HCT116 (cell line): Measurements from ENCODE around the gene GBF1. TPM values are rescaled to one million over a fixed set of nuclear protein-coding genes. Genes with fewer than 3 reads are reported as not detected.
"Not testable (repeated sequence)": the region's sequence is repeated elsewhere in the genome, so short reads cannot be mapped to it uniquely, and the experiment has no call there.

ENCODE experiments used
- ATAC-seq: fragments of 200-7000 bp; cut with Tn5 transposase; 2 replicates; pipeline ENCODE4 v1.9.1; 2020; ENCODE audit warnings: mild to moderate bottlenecking, moderate library complexity
- BruUV-seq: library from RNA; stranded (reverse); fragments of 400-500 nt; replicated peaks from 2 replicates; lab custom pipeline; 2021; lab: Mats Ljungman, UMichigan
- CTCF ChIA-PET: fragments of 300-600 bp; sonication (Branson Sonifier 250); formaldehyde crosslinking; loops from one replicate; lab custom pipeline; 2021; ENCODE audit warnings: antibody characterized with exemption; lab: Charles Lee
- POLR2A ChIA-PET: fragments of 300-600, 350-600 bp; sonication (Branson Sonifier 250); formaldehyde crosslinking; loops from one replicate; lab custom pipeline; 2021; ENCODE audit warnings: antibody characterized with exemption; lab: Charles Lee
- RAD21 ChIA-PET, 2 experiments: fragments of 300-600 bp; sonication (Branson Sonifier 250); formaldehyde crosslinking; loops; one replicate each; lab custom pipeline; 2023; ENCODE audit warnings: low total read pairs in 2 of 2; ENCODE audit not compliant: uncharacterized antibody in 2 of 2, unreplicated experiment in 2 of 2, low non-redundant PET in 1 of 2; lab: Charles Lee
- DNase-seq: peaks from one replicate; pipeline ENCODE4 v3.0.0-alpha.2; 2010; ENCODE audit warnings: low read depth, low spot score
- H2AFZ ChIP-seq: fragments of 200-600 bp; shearing (Covaris generic), sonication (generic); 2 replicates; pipeline ENCODE4 v1.6.1; 2017; ENCODE audit warnings: low read depth, mixed run types, mixed read lengths, antibody characterized with exemption, low read length; ENCODE audit not compliant: poor library complexity, severe bottlenecking
- H3K27ac ChIP-seq: 2 replicates; pipeline ENCODE4 v1.5.1; 2012; ENCODE audit warnings: low read depth, low read length
- H3K27me3 ChIP-seq: fragments of 200-600 bp; sonication (generic); 2 replicates; pipeline ENCODE4 v1.6.1; 2016; ENCODE audit warnings: mixed run types, low read length, mixed read lengths; ENCODE audit not compliant: insufficient read depth
- H3K36me3 ChIP-seq, 2 experiments: fragments of 200-500 bp in 1 of 2; fragments of 200-600 bp in 1 of 2; sonication (Bioruptor generic) in 1 of 2; sonication (generic) in 1 of 2; 2 replicates each; pipeline versions ENCODE4 v1.5.1 to v1.6.1; 2014 to 2016; ENCODE audit warnings: low read length in 2 of 2, inconsistent platforms in 1 of 2, mixed read lengths in 1 of 2, mixed run types in 1 of 2; ENCODE audit not compliant: insufficient read depth in 2 of 2, control insufficient read depth in 1 of 2
- H3K4me1 ChIP-seq, 2 experiments: fragments of 200-600 bp in 1 of 2; sonication (generic) in 1 of 2; 2 replicates each; pipeline versions ENCODE4 v1.5.1 to v1.6.1; 2012 to 2017; ENCODE audit warnings: low read length in 2 of 2, inconsistent platforms in 1 of 2, mild to moderate bottlenecking in 1 of 2, mixed read lengths in 1 of 2, mixed run types in 1 of 2, moderate library complexity in 1 of 2; ENCODE audit not compliant: insufficient read depth in 2 of 2, control insufficient read depth in 1 of 2
- H3K4me2 ChIP-seq: fragments of 200-600 bp; sonication (generic); 2 replicates; pipeline ENCODE4 v1.6.1; 2017; ENCODE audit warnings: mixed run types, low read length, mixed read lengths
- H3K4me3 ChIP-seq, 2 experiments: fragments of 200-600 bp in 1 of 2; sonication (generic) in 1 of 2; replicated peaks in 1 of 2; 2 replicates each; pipeline ENCODE4 v1.5.1; 2011 to 2016; ENCODE audit warnings: low read length in 2 of 2, control low read depth in 1 of 2, low read depth in 1 of 2, mild to moderate bottlenecking in 1 of 2, mixed read lengths in 1 of 2, mixed run types in 1 of 2
- H3K79me2 ChIP-seq: fragments of 200-600 bp; sonication (generic); 2 replicates; pipeline ENCODE4 v1.6.1; 2017; ENCODE audit warnings: mild to moderate bottlenecking, mixed run types, low read length, moderate library complexity, mixed read lengths; ENCODE audit not compliant: insufficient read depth
- H3K9ac ChIP-seq: fragments of 200-600 bp; sonication (generic); 2 replicates; pipeline ENCODE4 v1.6.1; 2016; ENCODE audit warnings: low read length, mixed read lengths
- H3K9me2 ChIP-seq: fragments of 200-600 bp; sonication (generic), shearing (Covaris generic); 2 replicates; pipeline ENCODE4 v1.6.1; 2017; ENCODE audit warnings: mixed run types, mild to moderate bottlenecking, moderate library complexity; ENCODE audit not compliant: insufficient read depth
- H3K9me3 ChIP-seq, 2 experiments: fragments of 200-500 bp in 1 of 2; fragments of 200-600 bp in 1 of 2; sonication (Bioruptor generic) in 1 of 2; sonication (generic) in 1 of 2; 2 replicates each; pipeline ENCODE4 v1.6.1; 2014 to 2017; ENCODE audit warnings: low read length in 2 of 2, mixed read lengths in 2 of 2, inconsistent platforms in 1 of 2, low read depth in 1 of 2, mild to moderate bottlenecking in 1 of 2, mixed run types in 1 of 2, moderate library complexity in 1 of 2; ENCODE audit not compliant: control insufficient read depth in 1 of 2, insufficient read depth in 1 of 2
- H4K20me1 ChIP-seq: fragments of 200-600 bp; sonication (generic), shearing (Covaris generic); 2 replicates; pipeline ENCODE4 v1.6.1; 2017; ENCODE audit warnings: mixed run types, mild to moderate bottlenecking, moderate library complexity; ENCODE audit not compliant: insufficient read depth
- CEBPB ChIP-seq: IDR thresholded peaks from 2 replicates; pipeline ENCODE4 v1.6.1; 2012; ENCODE audit warnings: low read depth
- JUND ChIP-seq: IDR thresholded peaks from 2 replicates; pipeline ENCODE4 v1.6.1; 2012
- ZFX ChIP-seq: fragments of 450-650 bp; IDR thresholded peaks from 2 replicates; pipeline ENCODE4 v1.6.1; 2017
- ZNF274 ChIP-seq: fragments of 200-500 bp; sonication (Bioruptor generic); IDR thresholded peaks from 2 replicates; pipeline ENCODE4 v1.6.1; 2014; ENCODE audit warnings: mild to moderate bottlenecking, low read depth, low read length, inconsistent platforms
- intact Hi-C: fragments of 100-400 bp; cut with micrococcal nuclease; formaldehyde crosslinking; loops from 2 replicates; pipeline ENCODE4 v1.10.0; 2022
- total RNA-seq: library from RNA; stranded (reverse); gene quantifications from one replicate; pipeline ENCODE4 v1.2.1, GENCODE V29; 2021; ENCODE audit not compliant: unreplicated experiment
- TF ChIP-seq, protein P1 (sequence below), 3 experiments: fragments of 200-600 bp in 1 of 3; sonication (generic) in 1 of 3; IDR thresholded peaks in 2 of 3; conservative IDR thresholded peaks in 1 of 3; 2 replicates each; pipeline ENCODE4 v1.5.1; 2012 to 2017; ENCODE audit warnings: low read depth in 2 of 3, low read length in 2 of 3, antibody characterized with exemption in 1 of 3, borderline replicate concordance in 1 of 3, control low read depth in 1 of 3, mild to moderate bottlenecking in 1 of 3, mixed read lengths in 1 of 3, mixed run types in 1 of 3, moderate library complexity in 1 of 3; ENCODE audit not compliant: insufficient read depth in 1 of 3
- TF ChIP-seq, protein P2 (sequence below): IDR thresholded peaks from 2 replicates; pipeline ENCODE4 v1.6.1; 2012

The GBF1 gene
- total RNA-seq, 1 experiment from 2014 or later, result 58.9 TPM

DNA sequence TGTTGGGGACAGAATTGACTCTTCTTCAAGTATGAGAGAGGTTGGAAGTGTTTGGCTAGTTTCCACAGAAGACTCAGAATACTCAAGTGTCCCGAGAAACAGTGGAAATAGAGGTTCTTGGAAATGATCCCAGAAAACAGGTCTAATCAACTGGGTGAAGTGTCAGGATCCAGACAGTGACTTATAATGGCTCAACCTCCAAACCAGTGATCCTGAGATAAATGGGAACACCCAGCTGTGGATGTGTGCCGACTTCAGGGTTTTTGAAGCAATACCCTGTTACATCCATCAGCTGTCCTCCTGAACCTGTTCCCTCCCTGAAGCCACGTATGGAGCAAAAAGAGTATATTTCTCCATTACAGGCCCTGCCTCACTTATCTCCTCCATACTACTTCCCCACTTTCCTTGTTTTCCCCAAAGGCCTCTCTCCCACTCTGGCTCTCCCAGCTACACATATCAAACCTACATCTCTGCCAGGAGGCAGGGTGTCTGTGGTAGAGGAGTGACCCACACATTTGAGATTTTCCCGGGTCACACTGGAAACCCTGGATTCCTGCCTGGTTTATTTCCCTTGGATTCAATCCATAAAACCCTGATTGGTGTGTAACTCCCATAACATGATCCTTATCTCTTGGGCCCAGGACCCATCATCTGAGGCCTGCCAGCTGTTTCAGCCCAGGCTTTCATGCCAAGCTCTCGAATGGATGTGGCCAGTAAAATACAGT, 36.9 kb upstream of the GBF1 start:
- TF ChIP-seq ZFX (no peak), CEBPB (no peak), JUND (no peak)
- TF ChIP-seq, protein P1, sequence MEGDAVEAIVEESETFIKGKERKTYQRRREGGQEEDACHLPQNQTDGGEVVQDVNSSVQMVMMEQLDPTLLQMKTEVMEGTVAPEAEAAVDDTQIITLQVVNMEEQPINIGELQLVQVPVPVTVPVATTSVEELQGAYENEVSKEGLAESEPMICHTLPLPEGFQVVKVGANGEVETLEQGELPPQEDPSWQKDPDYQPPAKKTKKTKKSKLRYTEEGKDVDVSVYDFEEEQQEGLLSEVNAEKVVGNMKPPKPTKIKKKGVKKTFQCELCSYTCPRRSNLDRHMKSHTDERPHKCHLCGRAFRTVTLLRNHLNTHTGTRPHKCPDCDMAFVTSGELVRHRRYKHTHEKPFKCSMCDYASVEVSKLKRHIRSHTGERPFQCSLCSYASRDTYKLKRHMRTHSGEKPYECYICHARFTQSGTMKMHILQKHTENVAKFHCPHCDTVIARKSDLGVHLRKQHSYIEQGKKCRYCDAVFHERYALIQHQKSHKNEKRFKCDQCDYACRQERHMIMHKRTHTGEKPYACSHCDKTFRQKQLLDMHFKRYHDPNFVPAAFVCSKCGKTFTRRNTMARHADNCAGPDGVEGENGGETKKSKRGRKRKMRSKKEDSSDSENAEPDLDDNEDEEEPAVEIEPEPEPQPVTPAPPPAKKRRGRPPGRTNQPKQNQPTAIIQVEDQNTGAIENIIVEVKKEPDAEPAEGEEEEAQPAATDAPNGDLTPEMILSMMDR (IDR thresholded peaks at IDR 0.05 in 2 of 3, conservative IDR thresholded peaks at IDR 0.05 in 1 of 3; ENCODE audit: borderline replicate concordance in 1 of 3, insufficient read depth in 1 of 3, low read depth in 2 of 3, low read length in 2 of 3), result no peak
- no peak for DNase-seq
- Histone ChIP-seq H3K36me3 (no peaks in the 10 kb centered on the region), H3K4me3 (no peak overlapping the region), H3K27me3 (no peaks in the 10 kb centered on the region), H3K9me3 (no peaks in the 10 kb centered on the region), H3K9ac (no peak overlapping the region), H2AFZ (no peak overlapping the region), H3K9me2 (no peaks in the 10 kb centered on the region), H3K4me2 (no peak overlapping the region), H3K4me1 (no peaks in the 10 kb centered on the region), H4K20me1 (no peaks in the 10 kb centered on the region), H3K27ac (no peak overlapping the region), H3K79me2 (no peaks in the 10 kb centered on the region)
- ChIA-PET RAD21 (no interaction called here), POLR2A (interaction anchor here (0.6 to 1.3 kb wide), 3 partner anchors 8 to 39 kb away, joined by 3 to 4 read pairs (median 3); no protein-coding TSS in a partner anchor), CTCF (interaction anchor here (1.2 to 1.4 kb wide), 3 partner anchors 22 to 39 kb away, joined by 3 to 7 read pairs (median 3); no protein-coding TSS in a partner anchor)
- no TSS peak for BruUV-seq
- intact Hi-C loops, result no loop called here
- no peak for ATAC-seq

DNA sequence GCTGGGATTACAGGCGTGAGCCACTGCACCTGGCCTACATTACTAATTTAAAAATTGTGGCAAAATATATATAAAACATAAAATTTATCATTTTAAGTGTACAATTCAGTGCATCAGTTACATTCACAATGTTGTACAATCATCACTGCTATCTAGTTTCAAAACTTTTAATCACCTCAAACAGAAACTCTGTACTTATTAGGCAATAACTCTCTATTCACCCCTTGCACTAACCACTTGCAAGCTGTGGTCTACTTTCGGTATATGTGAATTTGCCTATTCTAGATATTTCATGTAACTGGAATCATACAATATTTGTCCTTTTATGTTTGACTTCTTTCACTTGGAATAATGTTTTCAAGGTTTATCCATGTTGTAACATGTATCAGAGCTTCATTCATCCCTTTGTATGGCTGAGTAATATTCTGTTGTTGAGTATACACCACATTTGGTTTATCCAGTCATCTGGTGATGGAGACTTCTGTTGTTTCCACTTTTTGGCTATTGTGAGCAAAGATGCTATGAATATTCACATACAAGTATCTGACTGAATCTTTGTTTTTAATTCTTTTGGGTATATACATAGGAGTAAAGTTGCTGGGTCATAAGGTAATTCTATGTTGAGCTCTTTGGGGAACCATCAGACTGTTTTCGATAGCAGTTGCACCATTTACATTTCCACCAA, 33.6 kb upstream of the GBF1 start:
- Histone ChIP-seq H3K4me3 (no peak overlapping the region), H2AFZ (no peak overlapping the region), H3K27me3 (no peaks in the 10 kb centered on the region), H3K9me2 (no peaks in the 10 kb centered on the region), H3K9ac (no peak overlapping the region), H3K36me3 (no peaks in the 10 kb centered on the region), H3K4me2 (no peak overlapping the region), H3K4me1 (no peaks in the 10 kb centered on the region), H4K20me1 (no peaks in the 10 kb centered on the region), H3K9me3 (no peaks in the 10 kb centered on the region), H3K79me2 (no peaks in the 10 kb centered on the region), H3K27ac (no peak overlapping the region)
- CTCF ChIA-PET, result interaction anchor here (1.7 to 1.8 kb wide), 2 partner anchors 19 to 42 kb away, joined by 5 to 7 read pairs; no protein-coding TSS in a partner anchor
- DNase-seq (no peak), ATAC-seq (no peak)
- intact Hi-C loops, result no loop called here
- POLR2A ChIA-PET, result no interaction called here
- RAD21 ChIA-PET, result no interaction called here
- TF ChIP-seq, protein P2, sequence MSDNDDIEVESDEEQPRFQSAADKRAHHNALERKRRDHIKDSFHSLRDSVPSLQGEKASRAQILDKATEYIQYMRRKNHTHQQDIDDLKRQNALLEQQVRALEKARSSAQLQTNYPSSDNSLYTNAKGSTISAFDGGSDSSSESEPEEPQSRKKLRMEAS, result no peak
- TF ChIP-seq ZNF274, result no peak
- no TSS peak for BruUV-seq

DNA sequence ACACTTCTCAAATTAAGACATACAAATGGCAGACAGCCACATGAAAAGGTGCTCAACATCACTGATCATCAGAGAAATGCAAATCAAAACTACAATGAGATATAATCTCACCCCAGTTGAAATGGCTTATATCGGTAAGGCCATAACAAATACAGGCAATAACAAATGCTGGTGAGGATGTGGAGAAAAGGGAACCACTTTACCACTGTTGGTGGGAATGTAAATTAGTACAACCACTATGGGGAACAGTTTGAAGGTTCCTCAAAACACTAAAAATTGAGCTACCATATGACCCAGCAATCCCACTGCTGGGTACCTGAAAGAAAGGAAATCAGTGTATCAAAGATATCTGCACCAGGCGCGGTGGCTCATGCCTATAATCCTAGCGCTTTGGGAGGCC, 31.7 kb upstream of the GBF1 start:
- H3K27ac ChIP-seq, H3K9me3 ChIP-seq, H3K4me3 ChIP-seq, intact Hi-C loops, H3K4me2 ChIP-seq, DNase-seq, H3K9me2 ChIP-seq, H3K79me2 ChIP-seq, H3K36me3 ChIP-seq, H4K20me1 ChIP-seq, POLR2A ChIA-PET, RAD21 ChIA-PET, BruUV-seq, H3K9ac ChIP-seq, ATAC-seq, H2AFZ ChIP-seq, H3K27me3 ChIP-seq, H3K4me1 ChIP-seq: not testable (repeated sequence)
- CTCF ChIA-PET, result interaction anchor here (1.3 kb wide), 2 partner anchors 13 to 44 kb away, joined by 3 to 5 read pairs; no protein-coding TSS in a partner anchor
